ENCODE results near the gene GRID1.
"Not testable (repeated sequence)": the region's sequence is repeated elsewhere in the genome, so short reads cannot be mapped to it uniquely, and the experiment has no call there.

The GRID1 gene

GRCh38 chr10:85778074-85778473 is 588.5 kb downstream of the GRID1 start:
- DNase-seq = no peak

- no peak for DNase-seq
Measured at GRCh38 chr10:85767891-85768290, 598.7 kb downstream of the GRID1 start.

- no peak for DNase-seq
Measured at GRCh38 chr10:85764108-85764507, 602.5 kb downstream of the GRID1 start.

DNA sequence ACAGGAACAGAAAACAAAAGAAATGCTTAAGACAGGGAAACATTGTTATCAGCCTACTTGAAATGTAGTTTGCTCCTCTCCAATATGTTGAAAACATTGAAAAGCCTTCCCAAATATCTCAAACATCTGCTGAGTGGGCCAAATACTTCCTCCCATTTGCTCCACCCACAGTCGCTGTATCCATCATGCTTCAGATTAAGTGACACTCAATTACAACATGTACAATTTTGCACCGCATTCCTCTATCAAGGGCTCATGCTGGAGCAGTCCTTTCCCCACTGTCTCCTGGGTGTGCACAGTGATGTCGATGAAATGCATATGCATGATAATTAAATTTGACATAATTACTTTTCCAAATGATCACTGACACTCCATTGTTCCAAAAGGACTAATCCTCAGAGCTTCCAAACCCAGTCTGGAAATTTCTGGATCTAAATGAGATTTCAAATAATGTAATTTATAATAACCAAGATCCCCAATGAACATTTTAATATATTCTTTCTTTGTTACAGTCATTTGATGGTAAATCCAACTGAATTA is 604.6 kb downstream of the GRID1 start:
- no peak for DNase-seq

DNA sequence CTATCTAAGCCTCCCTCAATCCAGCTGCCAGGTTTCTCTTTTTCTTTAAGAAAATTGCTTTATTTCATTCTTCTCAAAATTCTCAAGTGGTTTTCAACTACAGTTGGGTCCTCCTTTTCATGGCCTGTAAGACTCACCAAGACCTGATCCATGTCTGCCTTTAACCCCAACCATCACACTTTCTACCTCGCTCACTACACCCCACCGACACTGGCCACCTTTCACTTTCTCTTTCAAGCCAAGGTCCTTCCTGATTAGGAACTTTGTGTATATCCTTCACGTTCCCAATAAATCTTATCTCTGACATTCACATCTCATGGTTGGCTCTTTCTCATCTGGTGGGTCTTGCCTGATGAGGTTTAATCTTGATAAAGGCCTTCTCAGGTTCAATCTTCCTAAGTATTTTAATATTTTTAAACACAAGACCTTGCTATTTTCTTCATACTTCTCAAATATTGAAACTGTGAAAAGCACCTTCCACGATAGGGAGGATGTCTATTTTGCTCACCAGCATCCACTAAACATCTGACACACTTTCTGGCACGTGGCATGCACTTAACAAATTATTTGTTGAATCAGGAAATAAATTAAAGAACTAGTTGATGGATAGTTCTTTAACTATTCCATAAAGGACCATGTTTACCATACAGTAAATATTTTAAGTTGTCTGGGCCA is 624.8 kb downstream of the GRID1 start:
- DNase-seq = no peak

- DNase-seq = no peak
Measured at GRCh38 chr10:85735997-85736396, 630.6 kb downstream of the GRID1 start.

GRCh38 chr10:85734791-85735190 is 631.8 kb downstream of the GRID1 start:
- no peak for DNase-seq

- no peak for DNase-seq
Measured at GRCh38 chr10:85724215-85724614, 642.4 kb downstream of the GRID1 start.

GRCh38 chr10:85720931-85721590 is 645.5 kb downstream of the GRID1 start:
- no peak for DNase-seq

GRCh38 chr10:85719408-85719807 is 647.2 kb downstream of the GRID1 start:
- no peak for DNase-seq

DNA sequence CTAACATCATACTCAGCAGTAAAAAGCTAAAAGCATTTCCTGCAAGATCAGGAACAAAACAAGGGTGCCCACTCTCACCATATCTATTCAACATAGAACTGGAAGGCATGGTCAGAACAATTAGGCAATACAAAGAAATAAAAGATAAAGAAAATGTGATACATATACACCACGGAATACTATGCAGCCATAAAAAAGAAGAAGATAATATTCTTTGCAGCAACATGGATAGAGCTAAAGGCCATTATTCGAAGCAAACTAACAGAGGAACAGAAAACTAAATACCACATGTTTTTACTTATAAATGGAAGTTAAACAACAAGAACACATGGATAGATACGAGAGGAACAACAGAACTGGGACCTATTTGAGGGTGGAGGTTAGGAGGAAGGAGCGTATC is 652.7 kb downstream of the GRID1 start:
- no peak for DNase-seq

GRCh38 chr10:85702768-85703167 is 663.8 kb downstream of the GRID1 start:
- no peak for DNase-seq

DNA sequence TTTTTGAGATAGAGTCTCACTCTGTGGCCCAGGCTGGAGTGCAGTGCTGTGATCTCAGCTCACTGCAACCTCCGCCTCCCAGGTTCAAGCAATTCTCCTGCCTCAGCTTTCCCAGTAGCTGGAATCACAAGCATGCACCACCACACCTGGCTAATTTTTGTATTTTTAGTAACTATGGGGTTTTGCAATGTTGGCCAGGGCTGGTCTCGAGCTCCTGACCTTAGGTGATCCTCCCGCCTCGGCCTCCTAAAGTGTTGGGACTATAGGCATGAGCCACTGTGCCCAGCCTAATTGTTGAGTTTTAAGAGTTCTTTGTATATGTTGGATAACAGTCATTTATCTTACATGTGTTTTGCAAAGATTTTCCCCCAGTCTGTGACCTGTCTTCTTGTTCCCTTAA is 667.5 kb downstream of the GRID1 start:
- DNase-seq = not testable (repeated sequence)

DNA sequence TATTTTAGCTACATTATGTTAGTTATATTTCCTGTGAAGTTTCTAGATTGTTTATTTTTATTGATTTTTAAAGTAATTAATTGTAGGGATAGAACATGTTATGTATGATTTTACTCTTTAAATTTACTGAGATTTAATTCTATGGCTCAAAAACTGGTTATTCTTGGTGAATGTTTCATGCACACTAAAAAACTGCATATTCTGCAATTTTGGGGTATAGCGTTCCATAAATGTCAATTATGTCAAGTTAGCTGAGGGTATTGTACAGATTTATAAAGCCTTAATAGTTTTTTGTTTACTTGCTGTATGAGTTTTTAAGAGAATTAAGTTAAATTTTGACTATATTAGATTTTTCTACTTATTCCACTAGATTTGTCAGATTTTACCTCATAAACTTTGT is 669.7 kb downstream of the GRID1 start:
- DNase-seq = no peak

DNA sequence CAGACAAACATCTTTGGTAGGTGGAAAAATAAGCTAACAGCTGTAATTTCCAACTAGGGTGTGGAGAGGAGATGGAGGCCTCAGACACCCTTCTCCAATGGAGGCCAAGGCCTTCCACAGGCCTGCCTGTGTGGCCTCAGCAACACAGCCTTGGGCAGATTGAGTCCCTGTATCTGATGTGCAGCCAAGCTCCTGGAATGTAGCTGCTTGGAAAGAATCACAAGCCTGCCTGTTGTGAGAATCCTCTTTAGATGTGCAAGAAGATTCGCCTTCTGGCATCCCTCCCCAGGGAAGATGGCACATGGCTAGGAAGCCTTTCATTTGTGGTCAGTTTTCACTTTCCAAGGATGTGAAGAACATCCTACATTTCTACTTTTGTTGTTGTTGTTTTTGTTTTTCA is 684.0 kb downstream of the GRID1 start:
- no peak for DNase-seq

DNA sequence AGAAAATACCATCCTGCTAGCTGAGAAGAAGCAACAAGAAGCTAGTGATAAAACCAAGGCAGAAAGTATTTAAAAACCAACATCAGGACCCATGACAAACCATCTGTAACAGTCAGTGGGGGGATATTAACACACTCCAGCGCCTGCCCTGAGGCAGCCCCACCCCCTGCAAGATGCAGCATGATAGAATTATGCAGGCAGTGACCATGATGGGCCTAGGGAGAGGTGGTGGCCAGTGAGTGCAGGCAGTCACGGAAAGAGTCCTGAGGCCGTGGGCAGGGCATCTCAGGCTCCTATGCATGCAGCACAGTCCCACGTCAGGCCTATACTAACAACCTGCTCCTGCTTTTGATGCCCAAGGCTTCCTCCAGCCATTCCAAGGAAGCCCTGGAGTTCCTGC is 686.9 kb downstream of the GRID1 start:
- no peak for DNase-seq

DNA sequence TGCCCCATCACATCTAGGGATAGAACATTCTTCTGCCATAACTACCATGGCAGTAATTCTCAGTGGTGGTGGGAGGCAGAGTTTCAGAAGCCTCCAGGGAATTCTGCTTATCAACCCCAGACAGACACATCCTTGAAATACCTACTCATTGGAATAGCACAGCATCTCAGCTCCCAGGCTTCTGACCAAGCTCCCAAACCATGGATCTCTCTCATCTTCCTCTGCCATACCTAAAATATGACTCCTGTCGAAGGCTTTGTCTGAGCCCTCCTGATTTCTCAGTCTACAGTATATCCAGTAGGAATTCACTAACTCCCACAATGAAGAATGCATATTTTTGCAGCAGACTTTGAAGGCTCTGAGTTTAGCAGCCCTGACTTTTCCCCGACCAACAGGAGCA is 687.5 kb downstream of the GRID1 start:
- no peak for DNase-seq

DNA sequence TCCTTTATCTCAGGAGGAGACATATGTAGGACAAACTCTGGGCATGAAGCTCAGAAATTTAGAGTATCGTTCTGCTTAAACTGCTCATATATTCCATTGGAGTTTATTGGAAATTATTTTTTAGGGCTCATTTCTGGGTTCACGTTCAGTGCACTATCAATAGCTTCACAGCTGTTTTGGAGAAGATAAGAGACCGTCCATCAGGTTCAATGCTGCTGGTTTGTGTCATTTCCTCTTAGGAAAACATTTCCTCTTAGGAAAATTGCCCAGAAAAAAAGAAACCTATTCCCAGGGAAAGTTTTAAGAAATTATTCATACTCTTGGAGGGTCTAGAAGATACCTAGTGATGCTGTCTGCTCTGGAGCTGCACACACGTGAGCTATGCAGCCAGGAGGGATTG is 691.7 kb downstream of the GRID1 start:
- DNase-seq = no peak

DNA sequence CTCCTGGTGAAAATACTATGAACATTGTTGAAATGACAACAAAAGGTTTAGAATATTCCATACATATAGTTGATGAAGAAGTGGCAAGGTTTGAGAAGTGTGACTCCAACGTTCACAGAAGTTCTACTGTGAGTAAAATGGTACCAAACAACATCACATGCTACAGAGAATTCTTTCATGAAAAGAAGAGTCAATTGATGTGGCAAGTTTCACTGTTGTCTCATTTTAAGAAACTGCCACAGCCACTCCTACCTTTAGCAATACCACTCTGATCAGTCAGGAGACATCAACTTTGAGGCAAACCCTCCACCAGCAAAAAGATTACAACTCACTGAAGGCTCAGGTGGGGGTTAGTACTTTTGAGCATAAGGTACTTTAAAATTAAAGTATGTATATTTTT is 693.3 kb downstream of the GRID1 start:
- no peak for DNase-seq

- no peak for DNase-seq
Measured at GRCh38 chr10:85671530-85671929, 695.1 kb downstream of the GRID1 start.

DNA sequence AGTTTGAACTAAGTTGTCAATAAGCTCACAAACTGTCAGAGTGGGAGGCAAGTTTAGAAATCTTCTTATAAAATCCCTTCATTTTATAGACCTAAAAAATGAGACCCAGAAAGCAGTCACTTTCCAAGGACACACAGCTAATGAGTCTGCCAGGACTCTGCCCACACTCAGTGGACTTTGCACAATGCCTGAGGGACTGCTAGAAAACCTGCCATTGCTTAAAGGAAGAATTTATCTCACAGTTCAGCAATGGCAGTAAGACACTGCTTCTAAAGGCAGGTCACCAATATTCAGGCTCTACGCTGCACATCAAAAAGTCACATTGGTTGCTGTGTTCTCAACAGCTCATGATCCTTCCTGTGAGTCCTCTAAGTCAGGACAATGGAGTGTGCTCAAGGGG is 698.1 kb downstream of the GRID1 start:
- DNase-seq = no peak

- no peak for DNase-seq
Measured at GRCh38 chr10:85667638-85668233, 698.9 kb downstream of the GRID1 start.

- no peak for DNase-seq
Measured at GRCh38 chr10:85666987-85667386, 699.6 kb downstream of the GRID1 start.

DNA sequence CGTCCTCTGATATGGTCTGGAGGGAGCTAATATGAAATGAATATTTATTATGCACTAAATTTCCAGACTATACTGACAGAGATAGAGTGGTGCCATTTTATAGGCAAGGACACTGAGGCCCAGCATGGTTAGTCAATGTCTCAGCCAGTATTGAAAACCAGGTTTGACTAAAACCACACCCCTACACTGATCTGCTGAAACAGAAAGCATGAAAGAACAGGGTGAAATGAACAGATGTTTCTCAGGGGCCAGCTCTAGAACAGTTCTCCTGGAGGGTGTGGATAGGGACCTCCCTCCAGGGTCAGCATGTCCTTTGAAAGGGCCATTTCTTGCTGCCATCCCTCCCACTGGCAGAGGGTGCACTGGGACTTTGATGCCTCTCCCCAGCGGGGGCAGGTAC is 700.5 kb downstream of the GRID1 start:
- DNase-seq = no peak
